GM12801 (cell line): ENCODE data around the gene DCTD.

Experiments used
- TF ChIP-seq, protein P1 (sequence below): IDR thresholded peaks from one replicate; pipeline ENCODE4 v1.5.1; 2011; ENCODE audit warnings: control low read depth; ENCODE audit not compliant: insufficient read length; ENCODE audit errors: extremely low read depth

Gene DCTD

DNA sequence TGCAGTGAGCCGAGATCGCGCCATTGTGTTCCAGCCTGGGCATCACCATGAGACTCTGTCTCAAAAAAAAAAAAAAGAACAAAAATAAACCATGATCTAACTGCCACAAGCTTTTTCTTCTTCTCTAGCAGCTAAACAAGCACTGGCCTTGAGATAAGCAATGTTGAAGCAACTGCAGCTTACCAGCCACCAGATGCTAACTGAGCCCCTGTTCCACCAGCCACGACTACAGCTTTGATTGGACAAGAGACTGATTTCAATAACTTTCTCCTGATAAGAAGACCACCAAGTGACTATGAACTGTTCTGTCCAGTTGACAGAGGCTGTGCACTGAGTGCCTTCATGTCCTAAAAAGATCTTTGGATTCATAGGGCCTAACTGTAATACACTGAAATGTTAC, 58.5 kb downstream of the DCTD start:
- TF ChIP-seq, protein P1, sequence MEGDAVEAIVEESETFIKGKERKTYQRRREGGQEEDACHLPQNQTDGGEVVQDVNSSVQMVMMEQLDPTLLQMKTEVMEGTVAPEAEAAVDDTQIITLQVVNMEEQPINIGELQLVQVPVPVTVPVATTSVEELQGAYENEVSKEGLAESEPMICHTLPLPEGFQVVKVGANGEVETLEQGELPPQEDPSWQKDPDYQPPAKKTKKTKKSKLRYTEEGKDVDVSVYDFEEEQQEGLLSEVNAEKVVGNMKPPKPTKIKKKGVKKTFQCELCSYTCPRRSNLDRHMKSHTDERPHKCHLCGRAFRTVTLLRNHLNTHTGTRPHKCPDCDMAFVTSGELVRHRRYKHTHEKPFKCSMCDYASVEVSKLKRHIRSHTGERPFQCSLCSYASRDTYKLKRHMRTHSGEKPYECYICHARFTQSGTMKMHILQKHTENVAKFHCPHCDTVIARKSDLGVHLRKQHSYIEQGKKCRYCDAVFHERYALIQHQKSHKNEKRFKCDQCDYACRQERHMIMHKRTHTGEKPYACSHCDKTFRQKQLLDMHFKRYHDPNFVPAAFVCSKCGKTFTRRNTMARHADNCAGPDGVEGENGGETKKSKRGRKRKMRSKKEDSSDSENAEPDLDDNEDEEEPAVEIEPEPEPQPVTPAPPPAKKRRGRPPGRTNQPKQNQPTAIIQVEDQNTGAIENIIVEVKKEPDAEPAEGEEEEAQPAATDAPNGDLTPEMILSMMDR = no peak

DNA sequence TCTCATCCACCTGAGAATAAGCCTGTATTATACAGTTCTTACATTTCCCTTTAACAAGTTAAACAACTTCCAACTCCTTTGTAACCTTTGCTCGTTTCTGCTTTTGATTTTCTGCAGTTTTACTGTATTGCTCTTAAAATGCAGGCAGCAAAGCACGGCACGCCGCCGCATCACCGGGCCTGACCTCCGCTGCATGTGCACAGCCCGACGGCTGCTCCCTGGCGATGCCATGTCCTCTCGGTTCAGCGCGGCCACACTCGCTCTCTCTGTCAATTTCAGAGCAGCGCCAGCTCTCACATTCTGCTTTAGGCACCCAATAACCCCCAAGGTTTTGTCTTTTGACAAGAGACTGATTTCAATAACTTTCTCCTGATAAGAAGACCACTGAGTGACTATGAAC, 60.3 kb downstream of the DCTD start:
- TF ChIP-seq, protein P1 = no peak

DNA sequence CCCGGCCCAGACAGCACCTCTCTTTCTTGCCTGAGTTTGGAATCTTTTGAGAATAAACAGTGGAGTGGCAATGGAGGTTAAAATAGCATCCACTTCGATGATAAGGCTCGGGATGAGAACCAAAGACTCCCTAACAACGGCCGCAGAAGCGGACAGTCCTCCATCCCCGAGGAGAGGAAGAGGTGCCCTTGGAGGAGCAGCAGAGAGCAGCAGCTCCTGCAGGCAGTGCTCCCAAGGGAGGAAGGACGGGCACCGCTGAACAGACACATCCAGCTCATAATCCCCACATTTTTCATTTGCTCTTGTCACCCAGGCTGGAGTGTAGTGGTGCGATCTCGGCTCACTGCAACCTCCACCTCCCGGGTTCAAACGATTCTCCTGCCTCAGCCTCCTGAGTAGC, 61.3 kb downstream of the DCTD start:
- TF ChIP-seq, protein P1 = no peak

DNA sequence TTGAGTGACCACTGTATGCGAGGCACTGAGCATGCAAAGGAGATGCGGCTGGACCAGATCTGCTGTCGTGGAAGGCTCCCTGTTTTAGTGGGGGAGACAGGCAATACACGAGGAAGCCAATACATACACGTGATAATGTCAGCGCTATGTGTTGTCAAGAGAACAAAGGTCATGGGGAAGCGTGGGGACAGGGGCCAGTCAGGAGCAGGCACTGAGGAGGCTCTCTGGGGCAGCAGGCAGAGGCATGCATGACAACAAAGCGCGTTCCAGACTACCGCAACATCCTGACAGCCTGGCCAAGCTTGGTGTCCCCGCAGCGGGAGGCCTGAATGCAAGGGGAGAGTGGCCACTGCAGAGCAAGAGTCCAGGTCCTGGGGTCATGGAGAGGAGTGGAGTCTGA, 61.9 kb downstream of the DCTD start:
- TF ChIP-seq, protein P1 = no peak

DNA sequence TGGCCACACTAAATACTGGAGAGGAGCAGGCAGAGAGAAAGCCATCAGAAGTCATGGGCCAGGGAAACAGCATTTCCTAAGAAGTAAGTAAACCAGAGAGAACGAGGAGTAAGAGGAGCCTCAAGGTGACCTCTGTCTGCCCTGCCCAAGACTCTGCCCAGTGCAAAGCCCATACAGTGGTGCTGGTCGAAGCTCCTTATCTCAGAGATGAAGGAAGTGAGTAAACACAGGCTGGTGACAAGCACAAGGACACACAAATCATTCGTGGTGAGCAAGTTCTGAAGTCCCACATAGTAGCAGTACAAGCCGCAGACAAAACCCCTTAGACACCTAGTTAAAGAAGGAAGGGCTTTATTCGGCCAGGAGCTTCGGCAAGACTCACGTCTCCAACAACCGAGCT, 62.7 kb downstream of the DCTD start:
- TF ChIP-seq, protein P1 = no peak

DNA sequence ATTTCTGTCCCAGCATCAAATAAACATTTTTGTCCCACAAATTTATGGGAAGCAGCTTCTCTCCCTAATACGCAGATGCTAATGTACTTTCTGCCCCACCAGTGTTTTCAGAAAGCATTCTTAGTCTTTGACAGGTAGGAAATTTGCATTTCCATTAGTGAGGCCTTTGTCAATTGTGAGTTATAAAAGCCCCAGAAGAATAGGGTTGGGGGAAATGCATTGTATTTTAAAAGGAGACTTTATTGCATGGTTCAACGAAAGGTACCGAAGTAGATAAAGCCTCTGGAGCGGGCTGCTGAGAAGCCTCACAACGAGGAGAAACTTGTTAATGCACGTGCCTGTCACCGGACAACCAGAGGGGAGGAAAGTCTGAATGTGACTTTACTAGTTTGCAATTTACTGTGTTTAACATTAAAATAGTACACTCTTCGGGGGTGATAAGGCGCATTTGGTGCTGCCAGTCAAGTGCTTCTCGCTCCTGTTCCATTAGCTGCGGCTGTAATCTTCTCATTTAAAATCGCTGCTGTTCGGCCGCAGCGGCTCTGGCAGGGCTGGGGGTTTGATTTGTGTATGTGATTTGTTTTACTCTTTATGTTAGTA, 63.4 kb downstream of the DCTD start:
- TF ChIP-seq, protein P1 = no peak

DNA sequence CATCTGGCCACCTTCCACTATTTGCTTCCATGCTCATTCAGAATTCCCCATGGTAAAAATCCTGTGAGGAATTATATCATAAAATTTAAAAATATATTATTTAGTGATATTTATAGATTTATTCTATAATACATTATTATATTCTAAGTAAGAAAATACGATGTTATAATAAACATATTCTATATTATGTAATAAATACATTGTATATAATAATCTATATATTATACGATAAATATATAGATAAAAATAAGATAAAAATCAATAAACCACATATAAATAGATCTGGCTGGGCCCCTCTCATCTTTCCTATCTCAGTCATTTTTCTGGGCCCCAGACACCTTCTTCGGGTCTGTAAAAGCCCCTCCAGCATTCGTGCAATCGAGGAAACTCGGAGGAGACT, 68.5 kb downstream of the DCTD start:
- TF ChIP-seq, protein P1 = no peak
